HL-60 (cell line): ENCODE data around the gene ATP6V1B1.

Experiments
- DNase-seq, 2 experiments: peaks; one replicate each; pipeline ENCODE4 v3.0.0-alpha.2; 2010 to 2020; ENCODE audit warnings: low read depth in 1 of 2, low spot score in 1 of 2
- H3K27ac ChIP-seq: fragments of 250-450 bp; sonication (Bioruptor Pico); replicated peaks from 2 replicates; pipeline ENCODE4 v1.5.1; 2020; ENCODE audit warnings: mild to moderate bottlenecking, moderate library complexity
- H3K27me3 ChIP-seq: fragments of 250-450 bp; sonication (Bioruptor Pico); 2 replicates; pipeline ENCODE4 v1.5.1; 2021; ENCODE audit warnings: mild to moderate bottlenecking, moderate library complexity; ENCODE audit not compliant: insufficient read depth, poor library complexity, severe bottlenecking
- H3K4me3 ChIP-seq: replicated peaks from 2 replicates; pipeline ENCODE4 v1.5.1; 2011; ENCODE audit warnings: mild to moderate bottlenecking, control low read depth, low read length; ENCODE audit not compliant: insufficient read depth
- GABPA ChIP-seq: IDR thresholded peaks from 2 replicates; pipeline ENCODE4 v1.6.1; 2012; ENCODE audit warnings: low read depth
- POLR2AphosphoS5 ChIP-seq: IDR thresholded peaks from 2 replicates; pipeline ENCODE4 v1.6.1; 2012; ENCODE audit warnings: low read depth
- SPI1 ChIP-seq: IDR thresholded peaks from 2 replicates; pipeline ENCODE4 v1.6.1; 2012; ENCODE audit warnings: low read depth, mild to moderate bottlenecking, borderline replicate concordance
- long read RNA-seq: library from polyadenylated mRNA; unstranded; transcript quantifications from one replicate; pipeline ENCODE4 v2.0.0, GENCODE V29; 2020
- TF ChIP-seq, protein P1 (sequence below): IDR thresholded peaks from 2 replicates; pipeline ENCODE4 v1.6.1; 2012; ENCODE audit warnings: low read depth; ENCODE audit not compliant: insufficient replicate concordance
- TF ChIP-seq, protein P2 (sequence below): IDR thresholded peaks from one replicate; pipeline ENCODE4 v1.5.1; 2011; ENCODE audit warnings: low read length, control low read depth, inconsistent platforms; ENCODE audit not compliant: insufficient read depth

ATP6V1B1 gene
- long read RNA-seq = 0 reads

GRCh38 chr2:70935468-70936164 lies at the start of gene ATP6V1B1:
Gene ATP6V1B1 (plus strand): TSS chr2:70935900. CDS start chr2:70935955, 55 bp downstream.
- Histone ChIP-seq H3K4me3 (no peak within 1 kb of the TSS), H3K27me3 (no peaks in the 10 kb centered on the region), H3K27ac (no peak within 1 kb of the TSS)
- no peak for DNase-seq
- TF ChIP-seq, protein P1, sequence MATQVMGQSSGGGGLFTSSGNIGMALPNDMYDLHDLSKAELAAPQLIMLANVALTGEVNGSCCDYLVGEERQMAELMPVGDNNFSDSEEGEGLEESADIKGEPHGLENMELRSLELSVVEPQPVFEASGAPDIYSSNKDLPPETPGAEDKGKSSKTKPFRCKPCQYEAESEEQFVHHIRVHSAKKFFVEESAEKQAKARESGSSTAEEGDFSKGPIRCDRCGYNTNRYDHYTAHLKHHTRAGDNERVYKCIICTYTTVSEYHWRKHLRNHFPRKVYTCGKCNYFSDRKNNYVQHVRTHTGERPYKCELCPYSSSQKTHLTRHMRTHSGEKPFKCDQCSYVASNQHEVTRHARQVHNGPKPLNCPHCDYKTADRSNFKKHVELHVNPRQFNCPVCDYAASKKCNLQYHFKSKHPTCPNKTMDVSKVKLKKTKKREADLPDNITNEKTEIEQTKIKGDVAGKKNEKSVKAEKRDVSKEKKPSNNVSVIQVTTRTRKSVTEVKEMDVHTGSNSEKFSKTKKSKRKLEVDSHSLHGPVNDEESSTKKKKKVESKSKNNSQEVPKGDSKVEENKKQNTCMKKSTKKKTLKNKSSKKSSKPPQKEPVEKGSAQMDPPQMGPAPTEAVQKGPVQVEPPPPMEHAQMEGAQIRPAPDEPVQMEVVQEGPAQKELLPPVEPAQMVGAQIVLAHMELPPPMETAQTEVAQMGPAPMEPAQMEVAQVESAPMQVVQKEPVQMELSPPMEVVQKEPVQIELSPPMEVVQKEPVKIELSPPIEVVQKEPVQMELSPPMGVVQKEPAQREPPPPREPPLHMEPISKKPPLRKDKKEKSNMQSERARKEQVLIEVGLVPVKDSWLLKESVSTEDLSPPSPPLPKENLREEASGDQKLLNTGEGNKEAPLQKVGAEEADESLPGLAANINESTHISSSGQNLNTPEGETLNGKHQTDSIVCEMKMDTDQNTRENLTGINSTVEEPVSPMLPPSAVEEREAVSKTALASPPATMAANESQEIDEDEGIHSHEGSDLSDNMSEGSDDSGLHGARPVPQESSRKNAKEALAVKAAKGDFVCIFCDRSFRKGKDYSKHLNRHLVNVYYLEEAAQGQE = no peak
- TF ChIP-seq, protein P2, sequence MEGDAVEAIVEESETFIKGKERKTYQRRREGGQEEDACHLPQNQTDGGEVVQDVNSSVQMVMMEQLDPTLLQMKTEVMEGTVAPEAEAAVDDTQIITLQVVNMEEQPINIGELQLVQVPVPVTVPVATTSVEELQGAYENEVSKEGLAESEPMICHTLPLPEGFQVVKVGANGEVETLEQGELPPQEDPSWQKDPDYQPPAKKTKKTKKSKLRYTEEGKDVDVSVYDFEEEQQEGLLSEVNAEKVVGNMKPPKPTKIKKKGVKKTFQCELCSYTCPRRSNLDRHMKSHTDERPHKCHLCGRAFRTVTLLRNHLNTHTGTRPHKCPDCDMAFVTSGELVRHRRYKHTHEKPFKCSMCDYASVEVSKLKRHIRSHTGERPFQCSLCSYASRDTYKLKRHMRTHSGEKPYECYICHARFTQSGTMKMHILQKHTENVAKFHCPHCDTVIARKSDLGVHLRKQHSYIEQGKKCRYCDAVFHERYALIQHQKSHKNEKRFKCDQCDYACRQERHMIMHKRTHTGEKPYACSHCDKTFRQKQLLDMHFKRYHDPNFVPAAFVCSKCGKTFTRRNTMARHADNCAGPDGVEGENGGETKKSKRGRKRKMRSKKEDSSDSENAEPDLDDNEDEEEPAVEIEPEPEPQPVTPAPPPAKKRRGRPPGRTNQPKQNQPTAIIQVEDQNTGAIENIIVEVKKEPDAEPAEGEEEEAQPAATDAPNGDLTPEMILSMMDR = no peak
- TF ChIP-seq SPI1 (no peak), GABPA (no peak), POLR2AphosphoS5 (no peak)

DNA sequence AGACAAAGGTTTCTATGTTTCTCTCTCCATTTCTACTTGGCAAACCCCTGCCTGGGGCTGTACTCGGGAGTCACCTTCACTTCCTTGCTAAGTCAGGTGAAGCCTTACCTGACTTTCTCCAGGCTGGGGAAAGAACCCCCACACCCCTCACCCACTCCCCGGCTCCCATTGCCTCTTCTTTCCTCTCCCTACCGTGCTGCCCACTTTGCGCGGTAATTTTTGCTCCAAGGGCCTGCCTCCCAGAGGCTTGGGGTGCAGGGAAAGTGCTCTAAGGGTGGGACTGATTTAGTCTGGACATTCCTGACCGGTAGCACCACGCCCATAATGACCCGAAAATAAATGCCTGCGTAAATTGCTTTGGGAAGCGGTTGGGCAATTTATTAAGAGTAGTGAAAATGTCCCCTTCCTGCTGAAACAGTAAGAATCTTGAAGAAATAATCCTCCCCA lies 49.1 kb upstream of the ATP6V1B1 start:
- H3K27ac ChIP-seq = no peak overlapping the region
- no peak overlapping the region for H3K4me3 ChIP-seq
- H3K27me3 ChIP-seq = peaks cover 69% of the 10 kb centered on the region
- DNase-seq = no peak
- TF ChIP-seq, protein P2 = no peak
- TF ChIP-seq, protein P1 = no peak
- TF ChIP-seq GABPA (no peak), POLR2AphosphoS5 (no peak), SPI1 (no peak)

DNA sequence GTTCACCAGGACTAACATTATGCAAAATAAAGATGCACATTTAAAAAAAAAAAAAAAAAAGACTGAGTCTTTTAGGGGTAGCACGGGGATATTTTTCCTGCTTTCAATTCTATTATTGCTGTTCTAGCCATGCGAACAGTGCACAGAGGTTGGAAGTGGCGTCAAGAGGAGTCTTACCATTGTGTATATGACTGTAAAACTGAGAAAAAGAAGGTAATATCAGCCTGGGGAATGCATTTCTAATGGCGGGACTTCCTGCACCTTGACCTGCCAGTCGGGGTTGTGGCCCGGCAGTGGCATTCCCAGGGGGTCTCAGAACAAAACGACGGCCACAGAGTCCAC lies 48.5 kb upstream of the ATP6V1B1 start:
- peaks cover 75% of the 10 kb centered on the region for H3K27me3 ChIP-seq
- no peak overlapping the region for H3K27ac ChIP-seq
- no peak for TF ChIP-seq GABPA
- TF ChIP-seq POLR2AphosphoS5 = no peak
- TF ChIP-seq, protein P1 = no peak
- TF ChIP-seq SPI1 = no peak
- TF ChIP-seq, protein P2 = no peak
- no peak for DNase-seq
- no peak overlapping the region; the same call in 1 of the 2 replicates for H3K4me3 ChIP-seq
